ENCODE data around the gene ZNF710. TPM values are rescaled to one million over a fixed set of nuclear protein-coding genes. Genes with fewer than 3 reads are reported as not detected.
A peak's percentile ranks its signal among the peaks of the same experiment; 100 is the strongest.

Gene ZNF710
- total and polyA plus RNA-seq, 9 of the 15 experiments (the other 6 are each of a cell fraction or from before 2014, with no cell fraction given) = 0.56 to 14.2 (median 5.2) TPM

- TF ChIP-seq, protein P1, sequence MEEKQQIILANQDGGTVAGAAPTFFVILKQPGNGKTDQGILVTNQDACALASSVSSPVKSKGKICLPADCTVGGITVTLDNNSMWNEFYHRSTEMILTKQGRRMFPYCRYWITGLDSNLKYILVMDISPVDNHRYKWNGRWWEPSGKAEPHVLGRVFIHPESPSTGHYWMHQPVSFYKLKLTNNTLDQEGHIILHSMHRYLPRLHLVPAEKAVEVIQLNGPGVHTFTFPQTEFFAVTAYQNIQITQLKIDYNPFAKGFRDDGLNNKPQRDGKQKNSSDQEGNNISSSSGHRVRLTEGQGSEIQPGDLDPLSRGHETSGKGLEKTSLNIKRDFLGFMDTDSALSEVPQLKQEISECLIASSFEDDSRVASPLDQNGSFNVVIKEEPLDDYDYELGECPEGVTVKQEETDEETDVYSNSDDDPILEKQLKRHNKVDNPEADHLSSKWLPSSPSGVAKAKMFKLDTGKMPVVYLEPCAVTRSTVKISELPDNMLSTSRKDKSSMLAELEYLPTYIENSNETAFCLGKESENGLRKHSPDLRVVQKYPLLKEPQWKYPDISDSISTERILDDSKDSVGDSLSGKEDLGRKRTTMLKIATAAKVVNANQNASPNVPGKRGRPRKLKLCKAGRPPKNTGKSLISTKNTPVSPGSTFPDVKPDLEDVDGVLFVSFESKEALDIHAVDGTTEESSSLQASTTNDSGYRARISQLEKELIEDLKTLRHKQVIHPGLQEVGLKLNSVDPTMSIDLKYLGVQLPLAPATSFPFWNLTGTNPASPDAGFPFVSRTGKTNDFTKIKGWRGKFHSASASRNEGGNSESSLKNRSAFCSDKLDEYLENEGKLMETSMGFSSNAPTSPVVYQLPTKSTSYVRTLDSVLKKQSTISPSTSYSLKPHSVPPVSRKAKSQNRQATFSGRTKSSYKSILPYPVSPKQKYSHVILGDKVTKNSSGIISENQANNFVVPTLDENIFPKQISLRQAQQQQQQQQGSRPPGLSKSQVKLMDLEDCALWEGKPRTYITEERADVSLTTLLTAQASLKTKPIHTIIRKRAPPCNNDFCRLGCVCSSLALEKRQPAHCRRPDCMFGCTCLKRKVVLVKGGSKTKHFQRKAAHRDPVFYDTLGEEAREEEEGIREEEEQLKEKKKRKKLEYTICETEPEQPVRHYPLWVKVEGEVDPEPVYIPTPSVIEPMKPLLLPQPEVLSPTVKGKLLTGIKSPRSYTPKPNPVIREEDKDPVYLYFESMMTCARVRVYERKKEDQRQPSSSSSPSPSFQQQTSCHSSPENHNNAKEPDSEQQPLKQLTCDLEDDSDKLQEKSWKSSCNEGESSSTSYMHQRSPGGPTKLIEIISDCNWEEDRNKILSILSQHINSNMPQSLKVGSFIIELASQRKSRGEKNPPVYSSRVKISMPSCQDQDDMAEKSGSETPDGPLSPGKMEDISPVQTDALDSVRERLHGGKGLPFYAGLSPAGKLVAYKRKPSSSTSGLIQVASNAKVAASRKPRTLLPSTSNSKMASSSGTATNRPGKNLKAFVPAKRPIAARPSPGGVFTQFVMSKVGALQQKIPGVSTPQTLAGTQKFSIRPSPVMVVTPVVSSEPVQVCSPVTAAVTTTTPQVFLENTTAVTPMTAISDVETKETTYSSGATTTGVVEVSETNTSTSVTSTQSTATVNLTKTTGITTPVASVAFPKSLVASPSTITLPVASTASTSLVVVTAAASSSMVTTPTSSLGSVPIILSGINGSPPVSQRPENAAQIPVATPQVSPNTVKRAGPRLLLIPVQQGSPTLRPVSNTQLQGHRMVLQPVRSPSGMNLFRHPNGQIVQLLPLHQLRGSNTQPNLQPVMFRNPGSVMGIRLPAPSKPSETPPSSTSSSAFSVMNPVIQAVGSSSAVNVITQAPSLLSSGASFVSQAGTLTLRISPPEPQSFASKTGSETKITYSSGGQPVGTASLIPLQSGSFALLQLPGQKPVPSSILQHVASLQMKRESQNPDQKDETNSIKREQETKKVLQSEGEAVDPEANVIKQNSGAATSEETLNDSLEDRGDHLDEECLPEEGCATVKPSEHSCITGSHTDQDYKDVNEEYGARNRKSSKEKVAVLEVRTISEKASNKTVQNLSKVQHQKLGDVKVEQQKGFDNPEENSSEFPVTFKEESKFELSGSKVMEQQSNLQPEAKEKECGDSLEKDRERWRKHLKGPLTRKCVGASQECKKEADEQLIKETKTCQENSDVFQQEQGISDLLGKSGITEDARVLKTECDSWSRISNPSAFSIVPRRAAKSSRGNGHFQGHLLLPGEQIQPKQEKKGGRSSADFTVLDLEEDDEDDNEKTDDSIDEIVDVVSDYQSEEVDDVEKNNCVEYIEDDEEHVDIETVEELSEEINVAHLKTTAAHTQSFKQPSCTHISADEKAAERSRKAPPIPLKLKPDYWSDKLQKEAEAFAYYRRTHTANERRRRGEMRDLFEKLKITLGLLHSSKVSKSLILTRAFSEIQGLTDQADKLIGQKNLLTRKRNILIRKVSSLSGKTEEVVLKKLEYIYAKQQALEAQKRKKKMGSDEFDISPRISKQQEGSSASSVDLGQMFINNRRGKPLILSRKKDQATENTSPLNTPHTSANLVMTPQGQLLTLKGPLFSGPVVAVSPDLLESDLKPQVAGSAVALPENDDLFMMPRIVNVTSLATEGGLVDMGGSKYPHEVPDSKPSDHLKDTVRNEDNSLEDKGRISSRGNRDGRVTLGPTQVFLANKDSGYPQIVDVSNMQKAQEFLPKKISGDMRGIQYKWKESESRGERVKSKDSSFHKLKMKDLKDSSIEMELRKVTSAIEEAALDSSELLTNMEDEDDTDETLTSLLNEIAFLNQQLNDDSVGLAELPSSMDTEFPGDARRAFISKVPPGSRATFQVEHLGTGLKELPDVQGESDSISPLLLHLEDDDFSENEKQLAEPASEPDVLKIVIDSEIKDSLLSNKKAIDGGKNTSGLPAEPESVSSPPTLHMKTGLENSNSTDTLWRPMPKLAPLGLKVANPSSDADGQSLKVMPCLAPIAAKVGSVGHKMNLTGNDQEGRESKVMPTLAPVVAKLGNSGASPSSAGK (IDR thresholded peaks at IDR 0.05) = peak; percentile 96
- no peak for TF ChIP-seq ESRRB (CRISPR knock-in tag; IDR thresholded peaks at IDR 0.05; ENCODE audit: borderline replicate concordance)
- TF ChIP-seq E2F3 (CRISPR knock-in tag; IDR thresholded peaks at IDR 0.05) = no peak
- no peak for TF ChIP-seq EZH2 (IDR thresholded peaks at IDR 0.05; ENCODE audit: borderline replicate concordance, low read depth, low read length)
- TF ChIP-seq RBM17 (IDR thresholded peaks at IDR 0.05; ENCODE audit: borderline replicate concordance, low read depth, low read length) = no peak
- TF ChIP-seq MAZ (CRISPR knock-in tag; conservative IDR thresholded peaks at IDR 0.05 in 1 of 2, IDR thresholded peaks at IDR 0.05 in 1 of 2) = peak in 1 of 2 experiments; percentile 27; a peak in 1 of 4 replicates
- peak; percentile 98 for TF ChIP-seq MAFF (IDR thresholded peaks at IDR 0.05; ENCODE audit: low read length)
- no peak for TF ChIP-seq ZNF583 (CRISPR knock-in tag; IDR thresholded peaks at IDR 0.05)
- no peak for TF ChIP-seq ZNF263 (CRISPR knock-in tag; IDR thresholded peaks at IDR 0.05; ENCODE audit: borderline replicate concordance)
- no peak for TF ChIP-seq ZNF79 (CRISPR knock-in tag; IDR thresholded peaks at IDR 0.05; ENCODE audit: low read depth)
- no peak for TF ChIP-seq IFI16 (CRISPR knock-in tag; IDR thresholded peaks at IDR 0.05)
- no peak for TF ChIP-seq ZBTB49 (CRISPR knock-in tag; IDR thresholded peaks at IDR 0.05; ENCODE audit: borderline replicate concordance)
- TF ChIP-seq FOXJ3 (CRISPR knock-in tag; IDR thresholded peaks at IDR 0.05) = no peak
- peak; percentile 99 for TF ChIP-seq MAFG (tag; conservative IDR thresholded peaks at IDR 0.05)
- TF ChIP-seq ZFP36 (IDR thresholded peaks at IDR 0.05; ENCODE audit: low read depth, low read length, partially characterized antibody) = no peak
Measured at GRCh38 chr15:90037961-90038631, 37.0 kb downstream of the ZNF710 start (continued).

Data from K562 (cell line).